ENCODE results near the gene FAXDC2. TPM values are rescaled to one million over a fixed set of nuclear protein-coding genes. Genes with fewer than 3 reads are reported as not detected.

FAXDC2 gene
- polyA plus RNA-seq, 1 donor (not counting 4 experiments of a cell fraction or from before 2014, with no cell fraction given): 4.6 TPM

DNA sequence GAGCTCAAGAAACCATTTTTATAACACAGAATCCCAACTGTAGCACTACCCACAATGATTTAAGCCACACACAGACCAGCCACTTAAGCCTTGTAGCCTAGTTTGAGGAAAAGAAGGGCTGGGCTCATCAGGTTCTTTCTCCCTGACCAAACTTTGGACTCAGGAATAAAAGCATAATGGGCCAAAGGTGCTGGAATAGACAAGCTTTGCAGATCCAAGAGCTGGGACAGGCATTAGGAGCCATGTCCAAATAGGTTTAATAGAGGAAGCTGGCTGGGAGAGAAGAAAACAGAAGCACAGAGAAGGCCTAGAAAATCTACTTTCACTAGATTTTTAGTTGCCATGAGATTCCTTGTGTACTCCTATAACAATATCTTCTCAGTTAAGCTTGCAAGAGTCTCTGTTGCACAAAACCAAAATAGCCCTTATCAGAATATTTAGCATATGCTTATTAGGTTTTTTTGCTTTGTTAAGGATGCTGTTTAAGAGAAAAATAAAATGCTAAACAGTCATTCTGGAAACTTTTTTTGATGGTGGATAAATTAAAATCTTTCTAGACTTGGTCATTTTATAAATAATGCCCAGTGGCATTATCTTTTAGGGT lies 46.3 kb upstream of the FAXDC2 start:
- Histone ChIP-seq H3K9me1 (ENCODE audit: control insufficient read depth, extremely low read depth, insufficient read depth, low read length) (no peaks in the 10 kb centered on the region), H3K9me3 (ENCODE audit: control insufficient read depth, low read depth, low read length) (no peaks in the 10 kb centered on the region), H3K27me3 (ENCODE audit: control insufficient read depth, extremely low read depth, insufficient read depth, low read length) (no peaks in the 10 kb centered on the region), H3K9ac (ENCODE audit: control insufficient read depth, extremely low read depth, insufficient read depth, low read length) (no peak overlapping the region), H3K79me2 (ENCODE audit: control insufficient read depth, insufficient read depth, low read length) (no peaks in the 10 kb centered on the region), H3K4me3 (ENCODE audit: control insufficient read depth in 2 of 3, extremely low read depth in 1 of 3, insufficient read depth in 2 of 3, low read depth in 1 of 3, low read length in 3 of 3) (no peak overlapping the region), H3K36me3 (ENCODE audit: control insufficient read depth in 2 of 2, extremely low read depth in 1 of 2, insufficient read depth in 2 of 2, low read length in 2 of 2) (peaks cover 27 to 33% of the 10 kb centered on the region in 2 experiments), H2AFZ (ENCODE audit: control insufficient read depth, low read length) (no peak overlapping the region), H3K4me1 (ENCODE audit: control insufficient read depth, extremely low read depth, insufficient read depth, low read length) (no peaks in the 10 kb centered on the region), H3K27ac (ENCODE audit: control insufficient read depth, insufficient read depth, low read length) (no peak overlapping the region), H4K20me1 (ENCODE audit: control insufficient read depth, extremely low read depth, insufficient read depth, low read length) (no peaks in the 10 kb centered on the region), H3K4me2 (ENCODE audit: control insufficient read depth, extremely low read depth, insufficient read depth, low read depth, low read length) (no peak overlapping the region)
- TF ChIP-seq EZH2 (IDR thresholded peaks at IDR 0.05; ENCODE audit: low read length): no peak
- TF ChIP-seq, protein P1, sequence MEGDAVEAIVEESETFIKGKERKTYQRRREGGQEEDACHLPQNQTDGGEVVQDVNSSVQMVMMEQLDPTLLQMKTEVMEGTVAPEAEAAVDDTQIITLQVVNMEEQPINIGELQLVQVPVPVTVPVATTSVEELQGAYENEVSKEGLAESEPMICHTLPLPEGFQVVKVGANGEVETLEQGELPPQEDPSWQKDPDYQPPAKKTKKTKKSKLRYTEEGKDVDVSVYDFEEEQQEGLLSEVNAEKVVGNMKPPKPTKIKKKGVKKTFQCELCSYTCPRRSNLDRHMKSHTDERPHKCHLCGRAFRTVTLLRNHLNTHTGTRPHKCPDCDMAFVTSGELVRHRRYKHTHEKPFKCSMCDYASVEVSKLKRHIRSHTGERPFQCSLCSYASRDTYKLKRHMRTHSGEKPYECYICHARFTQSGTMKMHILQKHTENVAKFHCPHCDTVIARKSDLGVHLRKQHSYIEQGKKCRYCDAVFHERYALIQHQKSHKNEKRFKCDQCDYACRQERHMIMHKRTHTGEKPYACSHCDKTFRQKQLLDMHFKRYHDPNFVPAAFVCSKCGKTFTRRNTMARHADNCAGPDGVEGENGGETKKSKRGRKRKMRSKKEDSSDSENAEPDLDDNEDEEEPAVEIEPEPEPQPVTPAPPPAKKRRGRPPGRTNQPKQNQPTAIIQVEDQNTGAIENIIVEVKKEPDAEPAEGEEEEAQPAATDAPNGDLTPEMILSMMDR (optimal IDR thresholded peaks at IDR 0.05 in 1 of 3, IDR thresholded peaks at IDR 0.05 in 1 of 3, conservative IDR thresholded peaks at IDR 0.05 in 1 of 3; ENCODE audit: extremely low read depth in 1 of 3, insufficient read depth in 2 of 3, low read length in 3 of 3): no peak
- no peak for DNase-seq (ENCODE audit: low read depth, low spot score)
- FAIRE-seq: no peak
- dilution Hi-C loops (cut with MboI; ENCODE audit: extremely low pct_ligation_motif_present, low sequenced_read_pairs): no loop called here

DNA sequence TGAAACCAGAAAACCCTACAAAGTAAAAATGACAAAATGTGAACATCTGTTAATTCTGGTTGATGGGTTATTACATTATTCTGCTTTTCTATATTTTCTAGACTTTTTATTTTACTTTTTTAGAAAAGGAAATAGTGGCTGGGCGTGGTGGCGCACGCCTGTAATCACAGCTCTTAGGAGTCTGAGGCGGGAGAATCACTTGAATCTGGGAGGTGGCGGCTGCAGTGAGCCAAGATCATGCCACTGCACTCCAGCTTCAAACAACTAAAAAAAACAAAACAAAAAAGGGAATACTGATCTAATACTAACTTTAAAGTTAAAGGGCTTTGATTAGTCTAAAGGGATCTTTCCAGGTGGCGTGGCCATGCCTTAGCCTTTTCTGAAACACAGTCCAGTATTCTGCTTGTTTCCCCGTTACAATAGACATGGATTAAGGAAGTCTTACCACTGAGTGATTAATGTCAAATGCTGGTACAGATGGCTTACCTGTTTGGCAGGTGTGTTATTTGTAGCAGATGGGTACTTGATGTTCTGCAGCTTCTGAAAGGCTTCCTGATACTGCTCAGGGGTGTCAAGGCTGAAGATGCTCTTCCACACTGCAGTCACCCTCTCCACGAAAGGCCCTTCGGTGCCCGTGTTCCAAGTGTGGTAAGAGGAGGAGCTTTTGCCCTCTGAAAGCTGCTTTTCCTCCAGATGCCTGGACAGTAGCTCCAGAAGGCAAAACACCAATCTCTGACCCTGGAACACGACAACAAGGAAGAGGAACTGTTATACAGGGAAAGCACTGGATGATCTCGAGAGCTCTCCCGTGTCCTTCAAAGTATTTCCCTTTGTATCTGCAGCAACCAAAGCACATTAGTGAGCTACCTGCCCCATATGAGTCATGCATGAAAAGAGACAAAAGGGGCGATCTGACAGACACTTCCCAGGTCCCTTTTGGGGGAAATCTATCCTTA lies 45.5 kb upstream of the FAXDC2 start:
- Histone ChIP-seq H3K4me3 (ENCODE audit: control insufficient read depth in 2 of 3, extremely low read depth in 1 of 3, insufficient read depth in 2 of 3, low read depth in 1 of 3, low read length in 3 of 3) (no peak overlapping the region), H3K9ac (ENCODE audit: control insufficient read depth, extremely low read depth, insufficient read depth, low read length) (no peak overlapping the region), H3K9me3 (ENCODE audit: control insufficient read depth, low read depth, low read length) (no peaks in the 10 kb centered on the region), H3K79me2 (ENCODE audit: control insufficient read depth, insufficient read depth, low read length) (no peaks in the 10 kb centered on the region), H3K9me1 (ENCODE audit: control insufficient read depth, extremely low read depth, insufficient read depth, low read length) (no peaks in the 10 kb centered on the region), H3K36me3 (ENCODE audit: control insufficient read depth in 2 of 2, extremely low read depth in 1 of 2, insufficient read depth in 2 of 2, low read length in 2 of 2) (peaks cover 32 to 35% of the 10 kb centered on the region in 2 experiments), H3K4me1 (ENCODE audit: control insufficient read depth, extremely low read depth, insufficient read depth, low read length) (no peaks in the 10 kb centered on the region), H2AFZ (ENCODE audit: control insufficient read depth, low read length) (no peak overlapping the region), H3K4me2 (ENCODE audit: control insufficient read depth, extremely low read depth, insufficient read depth, low read depth, low read length) (no peak overlapping the region), H4K20me1 (ENCODE audit: control insufficient read depth, extremely low read depth, insufficient read depth, low read length) (no peaks in the 10 kb centered on the region), H3K27me3 (ENCODE audit: control insufficient read depth, extremely low read depth, insufficient read depth, low read length) (no peaks in the 10 kb centered on the region), H3K27ac (ENCODE audit: control insufficient read depth, insufficient read depth, low read length) (no peak overlapping the region)
- DNase-seq (ENCODE audit: low read depth, low spot score): no peak
- dilution Hi-C loops (cut with MboI; ENCODE audit: extremely low pct_ligation_motif_present, low sequenced_read_pairs): no loop called here
- TF ChIP-seq EZH2 (IDR thresholded peaks at IDR 0.05; ENCODE audit: low read length): no peak
- TF ChIP-seq, protein P1 (optimal IDR thresholded peaks at IDR 0.05 in 1 of 3, IDR thresholded peaks at IDR 0.05 in 1 of 3, conservative IDR thresholded peaks at IDR 0.05 in 1 of 3; ENCODE audit: extremely low read depth in 1 of 3, insufficient read depth in 2 of 3, low read length in 3 of 3): no peak
- FAIRE-seq: no peak
